Ramos (cell line): ENCODE results near the gene MIDN.

ENCODE experiments used
- in situ Hi-C: fragments of 300-500 bp; cut with MboI; formaldehyde crosslinking; loops from one replicate; pipeline ENCODE4 v1.14.3; 2022; ENCODE audit warnings: low sequenced_read_pairs; ENCODE audit not compliant: unreplicated experiment

MIDN gene

GRCh38 chr19:1231729-1232637 is 16.4 kb upstream of the MIDN start:
- in situ Hi-C loops, result no loop called here

- in situ Hi-C loops, result no loop called here
Measured at GRCh38 chr19:1232652-1233072, 15.7 kb upstream of the MIDN start.

GRCh38 chr19:1233115-1233667 is 15.2 kb upstream of the MIDN start:
- in situ Hi-C loops, result no loop called here

- in situ Hi-C loops, result no loop called here
Measured at GRCh38 chr19:1234051-1234954, 14.1 kb upstream of the MIDN start.

- in situ Hi-C loops, result no loop called here
Measured at GRCh38 chr19:1234955-1235380, 13.4 kb upstream of the MIDN start.

GRCh38 chr19:1235625-1236538 is 12.5 kb upstream of the MIDN start:
- in situ Hi-C loops, result no loop called here

GRCh38 chr19:1236576-1236975 is 11.8 kb upstream of the MIDN start:
- in situ Hi-C loops, result no loop called here

GRCh38 chr19:1237027-1237659 is 11.2 kb upstream of the MIDN start:
- in situ Hi-C loops, result no loop called here

- in situ Hi-C loops, result no loop called here
Measured at GRCh38 chr19:1237754-1238368, 10.5 kb upstream of the MIDN start, which contains the start of gene CBARP. Gene CBARP (minus strand): TSS chr19:1238005. CDS start chr19:1236100, 1,905 bp downstream.

- in situ Hi-C loops, result no loop called here
Measured at GRCh38 chr19:1238369-1239303, 9.7 kb upstream of the MIDN start.

- in situ Hi-C loops, result no loop called here
Measured at GRCh38 chr19:1239420-1239795, 9.0 kb upstream of the MIDN start.

GRCh38 chr19:1239796-1240737 is 8.3 kb upstream of the MIDN start:
- in situ Hi-C loops, result no loop called here

GRCh38 chr19:1240925-1241324 is 7.5 kb upstream of the MIDN start:
- in situ Hi-C loops, result no loop called here

- in situ Hi-C loops, result no loop called here
Measured at GRCh38 chr19:1241417-1242095, 6.8 kb upstream of the MIDN start, which contains the start of gene ATP5F1D. Gene ATP5F1D (plus strand): TSS chr19:1241751. CDS start chr19:1241851, 100 bp downstream.

GRCh38 chr19:1243768-1244692 is 4.4 kb upstream of the MIDN start:
- in situ Hi-C loops, result no loop called here
